ENCODE data around the gene KIAA0930.

Gene KIAA0930

DNA sequence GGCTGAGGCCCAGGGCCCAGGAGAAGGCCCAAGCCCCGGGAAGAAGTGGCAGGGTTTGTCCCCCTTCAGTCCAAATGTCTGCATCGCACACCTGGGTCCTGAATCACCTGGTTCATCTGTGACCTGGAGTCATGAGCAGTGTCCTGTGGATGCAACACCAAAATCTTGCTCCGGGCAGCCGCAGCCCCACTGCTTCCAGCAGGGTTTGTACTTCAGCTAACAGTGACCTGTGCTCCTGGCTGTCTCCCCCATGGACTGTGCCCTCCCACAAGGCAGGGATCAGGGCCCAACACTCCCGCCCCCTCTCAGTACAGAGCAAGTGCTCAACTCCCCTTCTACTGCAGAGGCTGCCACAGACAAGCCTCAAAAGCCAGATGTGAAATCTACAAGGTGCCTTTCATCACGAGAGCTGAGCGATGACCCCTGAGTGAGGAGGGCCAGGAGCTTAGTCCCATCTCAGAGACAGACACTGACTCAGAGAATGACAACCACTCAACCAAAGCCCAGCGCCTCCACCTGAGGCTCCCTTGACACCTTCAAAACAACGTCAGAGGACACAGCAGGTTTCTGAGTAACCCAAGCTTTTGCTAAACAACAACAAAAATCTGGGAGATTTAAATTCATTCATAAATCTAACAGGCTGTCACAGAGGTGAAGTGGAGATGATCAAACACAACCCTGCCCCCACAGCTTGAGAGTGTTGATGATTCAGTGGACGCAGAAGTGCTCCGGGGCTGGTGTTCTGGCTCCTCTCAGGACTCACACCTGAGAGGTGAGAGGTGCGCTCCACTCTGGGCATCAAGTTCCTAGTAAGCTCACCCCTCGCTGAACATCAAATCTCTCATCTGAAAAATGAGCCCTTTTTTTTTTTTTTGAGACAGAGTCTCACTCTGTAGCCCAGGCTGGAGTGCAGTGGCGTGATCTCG is 3.4 kb downstream of the KIAA0930 start:
- DNase-seq = no peak

DNA sequence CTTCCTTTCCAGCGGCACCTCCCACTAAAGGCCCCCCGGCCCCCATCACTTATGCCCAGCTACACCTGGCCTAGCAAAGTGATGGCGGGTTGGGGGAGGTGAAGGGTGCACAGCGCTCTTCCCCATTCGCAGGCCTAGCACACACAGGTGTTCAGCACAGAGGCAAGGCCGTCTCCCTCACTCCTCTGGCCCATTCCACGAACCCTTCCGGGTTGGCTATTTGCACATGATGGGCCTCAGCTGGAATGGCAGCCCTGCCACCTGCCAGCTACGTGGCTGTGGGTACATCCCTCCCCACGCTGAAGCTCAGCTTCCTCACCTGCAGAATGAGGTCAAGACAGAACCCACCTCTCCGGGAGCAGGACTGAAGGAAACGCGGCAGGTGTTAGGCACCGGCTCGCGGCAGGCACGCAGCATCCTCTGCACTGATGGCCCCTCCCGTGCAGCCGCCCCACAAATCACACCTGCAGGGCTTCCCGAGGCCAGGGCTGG is 4.8 kb downstream of the KIAA0930 start:
- no peak for DNase-seq

DNA sequence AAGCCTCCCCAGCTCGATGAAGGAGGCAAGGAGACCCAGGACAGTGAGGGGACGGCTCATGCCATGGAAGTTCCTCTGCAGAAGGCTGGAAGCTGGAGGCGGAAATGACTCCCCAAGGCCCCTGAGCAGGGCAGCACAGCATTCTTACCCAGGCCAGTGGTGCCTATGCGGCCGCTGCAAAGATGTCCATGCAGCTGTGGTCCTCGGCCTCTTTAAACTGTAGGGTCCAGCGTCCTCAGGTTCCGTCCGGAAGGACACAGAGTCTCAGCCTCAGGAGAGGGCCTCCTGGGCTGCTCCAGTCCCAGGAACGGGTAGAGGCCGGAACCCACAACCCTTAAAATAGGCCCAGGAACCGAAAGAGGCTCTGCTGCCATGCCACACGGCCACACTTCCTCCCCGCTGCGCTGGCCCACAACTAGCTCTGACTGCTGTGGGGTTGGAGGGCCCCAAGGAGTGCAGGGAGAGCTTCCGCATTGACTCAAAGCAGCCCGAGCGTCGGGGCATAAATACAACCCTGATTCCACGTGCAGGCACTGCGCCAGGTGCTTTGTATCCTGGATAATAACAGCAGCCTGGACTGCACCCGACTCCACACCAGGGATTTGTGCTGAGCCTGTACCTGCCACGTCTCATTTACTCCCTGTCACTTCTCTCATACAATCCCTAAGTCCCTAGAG is 5.5 kb downstream of the KIAA0930 start:
- peak; percentile 15 for DNase-seq

- DNase-seq = no peak
Observed at GRCh38 chr22:45233827-45234226, 6.9 kb downstream of the KIAA0930 start.

GRCh38 chr22:45233386-45233785 is 7.3 kb downstream of the KIAA0930 start:
- DNase-seq = no peak

DNA sequence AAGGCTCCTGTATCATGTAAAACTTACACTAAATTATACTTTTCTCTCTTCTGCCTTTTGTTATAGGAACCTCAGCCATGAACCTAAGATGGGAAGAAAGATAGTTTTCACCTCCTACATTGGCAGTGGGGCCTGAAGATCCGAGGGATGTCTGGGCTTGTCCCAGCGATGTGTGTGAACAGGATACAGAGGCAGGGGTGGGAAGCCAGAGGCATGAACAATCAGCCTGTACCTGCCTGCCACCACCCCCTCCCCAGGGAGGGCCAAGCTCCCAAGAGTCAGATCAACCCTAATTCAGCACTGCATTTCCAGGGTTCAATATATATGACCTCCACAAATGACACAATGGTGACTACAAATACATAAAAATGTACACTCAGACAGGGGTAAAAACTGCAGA is 9.4 kb downstream of the KIAA0930 start:
- no peak for DNase-seq

- no peak for DNase-seq
Observed at GRCh38 chr22:45230026-45230721, 10.5 kb downstream of the KIAA0930 start.

GRCh38 chr22:45229181-45229580 is 11.5 kb downstream of the KIAA0930 start:
- DNase-seq = no peak

GRCh38 chr22:45228401-45228754 is 12.3 kb downstream of the KIAA0930 start:
- DNase-seq = no peak

DNA sequence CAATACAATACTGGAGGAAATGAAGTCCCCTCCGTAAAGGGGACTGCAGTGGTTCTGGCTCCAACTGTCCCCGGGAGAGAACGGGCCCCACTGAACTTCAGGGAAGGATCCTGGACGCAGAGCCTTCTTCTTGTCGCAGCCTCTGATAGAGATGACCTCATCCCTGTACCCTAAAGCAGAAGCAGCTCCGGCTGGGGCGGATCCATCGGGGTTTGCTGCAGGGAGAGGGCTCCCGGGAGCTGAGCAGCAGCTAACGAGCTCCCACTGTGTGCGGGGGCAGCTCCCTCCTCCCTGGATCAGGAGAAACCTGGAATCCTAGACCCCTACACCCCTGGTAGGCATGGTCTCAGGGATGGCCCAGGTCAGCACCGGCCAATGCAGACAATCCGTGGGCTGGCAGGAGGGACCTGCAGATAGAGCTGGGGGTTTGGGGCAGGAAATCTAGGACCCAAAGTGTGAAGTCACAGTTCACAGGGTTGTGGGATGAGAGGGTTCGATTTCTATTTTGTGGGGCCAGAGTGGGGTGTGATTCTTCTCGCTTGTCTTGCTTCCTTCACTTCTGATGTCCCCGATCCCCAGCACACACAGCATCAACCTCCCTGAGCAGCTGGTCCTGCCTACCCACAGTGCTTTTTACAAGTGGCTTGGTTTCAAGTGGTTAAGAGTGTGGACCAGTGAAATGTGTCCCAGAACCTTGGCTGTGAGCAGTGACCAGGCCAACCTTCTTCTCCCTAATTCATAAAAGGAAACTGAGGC is 12.9 kb downstream of the KIAA0930 start:
- no peak for DNase-seq

DNA sequence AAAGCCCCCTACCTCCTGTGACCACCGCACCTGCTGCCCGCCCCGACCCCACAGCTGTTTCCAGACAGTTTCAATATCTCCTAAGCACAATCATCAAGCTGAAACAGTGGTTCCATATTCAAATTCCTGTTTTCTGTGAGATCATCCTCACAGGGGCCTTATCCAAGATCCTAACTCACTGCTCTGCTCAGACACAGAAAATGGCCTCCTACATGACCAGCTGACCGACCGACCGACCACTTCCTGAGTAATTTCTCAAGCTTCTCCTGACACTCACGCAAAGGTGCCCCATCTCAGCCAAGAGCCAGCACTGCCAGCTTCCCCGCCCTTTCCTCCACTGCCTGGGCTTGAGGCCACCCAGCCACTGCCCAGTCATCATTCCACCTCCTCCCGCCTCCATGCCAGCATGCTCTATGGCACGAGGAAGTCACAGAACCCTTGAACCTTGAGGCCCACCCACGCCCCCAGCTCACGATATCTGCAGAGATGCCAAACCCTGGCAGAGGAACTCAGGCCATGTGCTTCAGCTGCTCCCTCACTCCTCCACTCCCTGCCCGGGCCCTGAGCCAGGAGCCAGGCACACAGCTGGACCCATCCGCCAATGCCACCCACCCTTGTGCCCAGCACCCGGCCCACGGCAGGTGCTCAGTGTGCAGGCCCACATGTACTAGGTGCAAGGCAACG is 14.0 kb downstream of the KIAA0930 start:
- DNase-seq = no peak

- DNase-seq = no peak
Observed at GRCh38 chr22:45225732-45226502, 14.8 kb downstream of the KIAA0930 start.

GRCh38 chr22:45224988-45225731 is 15.5 kb downstream of the KIAA0930 start:
- no peak for DNase-seq

DNA sequence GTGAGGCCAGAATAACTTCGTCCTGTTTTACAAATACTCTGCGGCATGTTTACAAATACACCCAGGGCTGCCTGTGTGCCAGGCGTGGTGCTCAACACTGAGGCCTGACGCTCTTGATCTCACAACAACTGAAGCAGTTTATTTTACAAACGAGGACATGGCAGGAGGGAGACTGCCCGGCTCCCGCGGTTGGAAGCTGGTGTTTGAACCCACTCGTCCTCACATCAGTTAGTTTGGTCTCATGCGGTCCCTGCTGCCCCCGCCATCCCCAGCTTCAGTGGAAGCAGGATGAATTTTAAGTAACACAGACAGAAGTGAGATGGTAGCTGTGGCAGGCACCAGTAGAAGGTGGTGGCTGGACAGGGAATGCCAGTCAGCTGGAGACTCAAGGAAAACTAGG is 16.4 kb downstream of the KIAA0930 start:
- no peak for DNase-seq

DNA sequence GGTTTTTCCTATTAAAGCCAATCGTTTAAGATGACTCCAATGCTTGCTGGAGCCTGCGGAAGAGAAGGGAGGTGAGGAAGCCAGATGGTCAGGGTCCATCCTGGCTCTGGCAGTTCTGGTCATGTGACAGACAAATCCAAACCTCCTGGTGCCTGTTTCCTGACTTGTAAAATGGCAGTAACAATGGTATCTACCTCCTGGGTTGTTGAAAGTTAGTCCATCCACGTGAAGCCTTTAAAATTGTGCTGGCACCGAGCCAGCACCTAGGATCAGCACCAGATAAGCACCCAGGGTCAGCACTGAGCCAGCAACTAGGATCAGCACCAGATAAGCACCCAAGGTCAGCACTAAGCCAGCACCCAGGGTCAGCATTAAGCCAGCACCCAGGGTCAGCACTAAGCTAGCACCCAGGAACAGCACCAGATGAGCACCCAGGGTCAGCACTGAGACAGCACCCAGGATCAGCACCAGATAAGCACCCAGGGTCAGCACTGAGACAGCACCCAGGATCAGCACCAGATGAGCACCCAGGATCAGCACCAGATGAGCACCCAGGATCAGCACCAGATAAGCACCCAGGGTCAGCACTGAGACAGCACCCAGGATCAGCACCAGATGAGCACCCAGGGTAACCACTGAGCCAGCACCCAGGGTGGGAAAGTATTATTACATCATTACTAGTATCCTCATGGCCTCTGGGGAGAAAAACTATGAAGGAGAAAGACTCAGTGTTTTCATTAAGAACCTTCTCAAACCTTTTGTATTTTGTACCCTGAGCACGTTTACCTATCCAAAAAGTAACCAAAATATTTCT is 17.2 kb downstream of the KIAA0930 start:
- no peak for DNase-seq

DNA sequence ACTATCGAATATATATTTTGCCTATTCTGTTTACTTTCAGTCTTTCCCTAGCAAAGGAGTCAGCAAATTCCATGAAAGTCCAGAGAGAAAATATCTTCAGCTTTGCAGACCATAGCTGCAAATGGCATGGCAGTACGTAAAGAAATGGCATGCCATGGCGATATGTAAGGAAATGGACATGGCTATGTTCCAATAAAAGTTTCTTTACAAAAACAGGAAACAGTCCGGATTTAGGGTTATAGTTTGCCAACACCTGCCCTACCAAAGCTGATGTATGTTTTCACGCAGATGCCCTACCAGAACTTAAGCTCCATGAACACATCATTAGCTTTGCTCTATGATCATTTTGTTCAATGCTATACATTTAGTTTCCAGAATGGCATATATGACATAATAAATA is 19.5 kb downstream of the KIAA0930 start:
- DNase-seq = no peak

- peak; percentile 34 for DNase-seq
Observed at GRCh38 chr22:45218976-45219375, 21.7 kb downstream of the KIAA0930 start.

DNA sequence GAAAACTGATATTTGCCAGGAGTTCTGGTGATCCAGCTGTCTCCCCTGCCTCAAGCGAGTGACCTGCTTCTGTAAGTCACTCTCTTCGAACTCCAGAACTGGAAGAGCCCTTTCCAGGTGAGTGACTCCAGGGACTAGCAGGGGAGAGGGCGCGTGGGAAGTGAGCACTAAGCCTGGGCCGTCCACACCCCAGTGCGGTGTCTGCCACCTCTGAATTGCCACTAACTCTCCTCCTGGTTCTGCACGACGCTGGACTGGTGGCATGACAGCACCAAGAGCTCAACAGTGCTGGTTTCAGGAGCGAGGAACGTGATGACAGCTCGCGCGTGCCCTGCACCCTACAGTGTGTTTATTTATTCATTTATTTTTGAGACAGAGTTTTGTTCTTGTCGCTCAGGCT is 22.9 kb downstream of the KIAA0930 start:
- no peak for DNase-seq

DNA sequence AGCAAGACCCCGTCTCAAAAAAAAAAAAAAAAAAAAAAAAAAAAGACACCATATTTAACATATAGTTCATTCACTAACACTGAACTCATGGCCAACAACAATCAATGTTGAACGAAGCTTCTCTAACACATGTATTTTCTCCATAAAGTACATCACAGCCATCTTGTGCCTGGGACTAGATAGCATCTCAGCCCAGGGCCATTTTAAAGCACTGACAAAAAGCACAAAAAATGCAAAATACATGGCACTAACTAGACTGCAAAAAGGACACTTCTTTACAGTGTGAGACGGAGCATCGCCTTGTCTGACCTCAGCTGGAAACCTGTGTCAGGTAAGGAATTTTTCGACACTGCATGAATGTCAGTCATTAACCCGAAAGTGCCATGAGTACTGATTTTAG is 23.3 kb downstream of the KIAA0930 start:
- DNase-seq = no peak
